GM23248 (cell line): ENCODE data around the gene KAT5. TPM values are rescaled to one million over a fixed set of nuclear protein-coding genes. Genes with fewer than 3 reads are reported as not detected.
A peak's percentile ranks its signal among the peaks of the same experiment; 100 is the strongest.

ENCODE experiments used
- DNase-seq: peaks from one replicate; pipeline ENCODE4 v3.0.0-alpha.2; 2015
- H2AFZ ChIP-seq: fragments of 200-600 bp; sonication (generic); 2 replicates; pipeline ENCODE4 v1.6.1; 2016; ENCODE audit warnings: antibody characterized with exemption
- H3F3A ChIP-seq: fragments of 200-600 bp; sonication (generic); 2 replicates; pipeline ENCODE4 v1.6.1; 2016; ENCODE audit warnings: mild to moderate bottlenecking, antibody characterized with exemption, mixed run types; ENCODE audit not compliant: insufficient read depth
- H3K27ac ChIP-seq: fragments of 200-600 bp; sonication (generic); 2 replicates; pipeline ENCODE4 v1.5.1; 2016; ENCODE audit warnings: mild to moderate bottlenecking
- H3K27me3 ChIP-seq: fragments of 200-600 bp; sonication (generic); replicated peaks from 2 replicates; pipeline ENCODE4 v1.6.1; 2016; ENCODE audit warnings: mild to moderate bottlenecking; ENCODE audit not compliant: insufficient read depth
- H3K36me3 ChIP-seq: fragments of 200-600 bp; sonication (generic); 2 replicates; pipeline ENCODE4 v1.6.1; 2016; ENCODE audit warnings: low read depth, mild to moderate bottlenecking
- H3K4me1 ChIP-seq: fragments of 200-600 bp; sonication (generic); 2 replicates; pipeline ENCODE4 v1.6.1; 2016; ENCODE audit warnings: mild to moderate bottlenecking; ENCODE audit not compliant: insufficient read depth
- H3K4me2 ChIP-seq: fragments of 200-600 bp; sonication (generic); one replicate; pipeline ENCODE4 v1.6.1; 2016; ENCODE audit warnings: mild to moderate bottlenecking; ENCODE audit not compliant: unreplicated experiment
- H3K4me3 ChIP-seq: fragments of 200-600 bp; sonication (generic); 2 replicates; pipeline ENCODE4 v1.5.1; 2016; ENCODE audit warnings: mild to moderate bottlenecking
- H3K79me2 ChIP-seq: fragments of 200-600 bp; sonication (generic); 2 replicates; pipeline ENCODE4 v1.6.1; 2016; ENCODE audit warnings: mild to moderate bottlenecking; ENCODE audit not compliant: insufficient read depth
- H3K9ac ChIP-seq: fragments of 200-600 bp; sonication (generic); 2 replicates; pipeline ENCODE4 v1.6.1; 2016; ENCODE audit warnings: mild to moderate bottlenecking
- H3K9me2 ChIP-seq: fragments of 200-600 bp; sonication (generic); 2 replicates; pipeline ENCODE4 v1.6.1; 2016; ENCODE audit warnings: mixed run types, mild to moderate bottlenecking, moderate library complexity; ENCODE audit not compliant: insufficient read depth
- H3K9me3 ChIP-seq: fragments of 200-600 bp; sonication (generic); one replicate; pipeline ENCODE4 v1.6.1; 2017; ENCODE audit warnings: low read depth
- H4K20me1 ChIP-seq: fragments of 200-600 bp; sonication (generic); 2 replicates; pipeline ENCODE4 v1.6.0; 2016; ENCODE audit not compliant: insufficient read depth
- EZH2 ChIP-seq: fragments of 200-600 bp; sonication (generic); IDR thresholded peaks from 2 replicates; pipeline ENCODE4 v1.6.1; 2018; ENCODE audit warnings: antibody characterized with exemption, mild to moderate bottlenecking; ENCODE audit not compliant: insufficient read depth, poor library complexity, severe bottlenecking
- EZH2phosphoT487 ChIP-seq: fragments of 200-600 bp; sonication (generic); IDR thresholded peaks from 2 replicates; pipeline ENCODE4 v1.6.1; 2018; ENCODE audit warnings: antibody characterized with exemption, moderate library complexity, mild to moderate bottlenecking, low read depth; ENCODE audit not compliant: insufficient read depth
- WGBS, 2 experiments: methylation state at CpG; one replicate each; pipeline ENCODE4 v1.1.6; 2015 to 2017; ENCODE audit warnings: low lambda C conversion rate in 2 of 2, low coverage in 1 of 2; ENCODE audit errors: missing lambda C conversion rate in 2 of 2; 5-methylcytosine and 5-hydroxymethylcytosine counted together
- in situ Hi-C: fragments of 300-500 bp; cut with MboI; formaldehyde crosslinking; loops from 2 replicates; pipeline ENCODE4 v1.15.0; 2020
- polyA plus RNA-seq: library from polyadenylated mRNA; unstranded; fragments of >200 nt; fragmentation: Nextera tagmentation; extraction: Ambion mirVana; gene quantifications from 2 replicates; pipeline ENCODE4 v1.2.1, GENCODE V29; 2016
- total RNA-seq: library from RNA; depleted of rRNA; stranded (reverse); fragments of >200 nt; shearing (Covaris generic); gene quantifications from 2 replicates; pipeline ENCODE4 v1.2.3, GENCODE V29; 2014

The KAT5 gene
- total and polyA plus RNA-seq, 2 experiments from 2014 or later: 29.5 to 36.6 TPM

DNA sequence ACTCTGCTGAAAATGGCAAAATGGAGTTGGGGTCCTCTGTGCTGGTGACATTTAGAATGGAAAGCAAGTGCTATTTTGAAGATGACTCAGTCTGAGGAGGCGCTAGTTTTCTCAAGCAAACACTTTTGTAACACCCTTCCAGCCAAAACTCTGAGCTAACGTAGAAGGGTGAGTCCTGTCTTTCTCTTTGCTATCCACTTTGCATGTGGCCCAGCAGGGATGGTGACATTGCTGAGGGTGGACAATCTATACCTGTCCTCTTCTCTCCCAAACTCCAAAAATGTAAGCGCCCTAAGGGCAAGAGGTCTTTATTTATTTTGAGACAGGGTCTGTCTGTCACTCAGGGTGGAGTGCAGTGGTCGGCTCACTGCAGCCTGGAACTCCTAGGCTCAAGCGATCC, 3.6 kb upstream of the KAT5 start:
- no peak overlapping the region for H3K27ac ChIP-seq
- in situ Hi-C loops: no loop called here
- no peaks in the 10 kb centered on the region for H3K36me3 ChIP-seq
- H3K9me2 ChIP-seq: no peaks in the 10 kb centered on the region
- H2AFZ ChIP-seq: no peak overlapping the region
- peak; percentile 24 for DNase-seq
- TF ChIP-seq EZH2 (no peak), EZH2phosphoT487 (no peak)
- H3K4me1 ChIP-seq: peaks cover 4% of the 10 kb centered on the region; the same call in 1 of the 2 replicates
- no peaks in the 10 kb centered on the region for H3K27me3 ChIP-seq
- 62 to 63% methylated on average over 5 of the region's 5 CpGs for WGBS, 2 experiments
- H4K20me1 ChIP-seq: no peaks in the 10 kb centered on the region
- 0 out of 2 replicates have a peak, but pooled peaks cover 3% of the 10 kb centered on the region for H3F3A ChIP-seq
- H3K4me3 ChIP-seq: no peak overlapping the region
- H3K9me3 ChIP-seq: no peaks in the 10 kb centered on the region
- peaks cover 10% of the 10 kb centered on the region for H3K79me2 ChIP-seq
- no peak overlapping the region for H3K9ac ChIP-seq
- no peak overlapping the region for H3K4me2 ChIP-seq

DNA sequence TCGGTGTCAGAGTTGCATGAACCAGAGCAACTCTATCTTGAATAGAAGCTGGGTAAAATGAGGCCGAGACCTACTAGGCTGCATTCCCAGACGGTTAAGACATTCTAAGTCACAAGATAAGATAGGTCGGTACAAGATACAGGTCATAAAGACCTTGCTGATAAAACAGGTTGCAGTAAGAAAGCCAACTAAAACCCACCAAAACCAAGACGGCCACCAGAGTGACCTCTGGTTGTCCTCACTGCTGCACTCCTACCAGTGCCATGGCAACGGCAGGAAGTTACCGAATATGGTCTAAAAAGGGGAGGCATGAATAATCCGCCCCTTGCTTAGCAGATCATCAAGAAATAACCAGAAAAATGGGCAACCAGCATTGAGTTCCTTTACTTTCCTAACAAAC, 2.4 kb upstream of the KAT5 start:
- peaks cover 2% of the 10 kb centered on the region for H3K36me3 ChIP-seq
- no peaks in the 10 kb centered on the region for H3K9me2 ChIP-seq
- in situ Hi-C loops: no loop called here
- TF ChIP-seq EZH2: no peak
- no peak for TF ChIP-seq EZH2phosphoT487
- no peak overlapping the region for H3K4me3 ChIP-seq
- peaks cover 4% of the 10 kb centered on the region; the same call in 1 of the 2 replicates for H3K4me1 ChIP-seq
- H3K27me3 ChIP-seq: no peaks in the 10 kb centered on the region
- H3F3A ChIP-seq: 0 out of 2 replicates have a peak, but pooled peaks cover 3% of the 10 kb centered on the region
- peaks cover 23% of the 10 kb centered on the region for H3K79me2 ChIP-seq
- H3K9me3 ChIP-seq: no peaks in the 10 kb centered on the region
- WGBS, 2 experiments: 81 to 86% methylated on average over 8 of the region's 8 CpGs
- H2AFZ ChIP-seq: no peak overlapping the region
- H3K9ac ChIP-seq: no peak overlapping the region
- H3K27ac ChIP-seq: no peak overlapping the region
- no peak for DNase-seq
- H4K20me1 ChIP-seq: no peaks in the 10 kb centered on the region
- H3K4me2 ChIP-seq: no peak overlapping the region

DNA sequence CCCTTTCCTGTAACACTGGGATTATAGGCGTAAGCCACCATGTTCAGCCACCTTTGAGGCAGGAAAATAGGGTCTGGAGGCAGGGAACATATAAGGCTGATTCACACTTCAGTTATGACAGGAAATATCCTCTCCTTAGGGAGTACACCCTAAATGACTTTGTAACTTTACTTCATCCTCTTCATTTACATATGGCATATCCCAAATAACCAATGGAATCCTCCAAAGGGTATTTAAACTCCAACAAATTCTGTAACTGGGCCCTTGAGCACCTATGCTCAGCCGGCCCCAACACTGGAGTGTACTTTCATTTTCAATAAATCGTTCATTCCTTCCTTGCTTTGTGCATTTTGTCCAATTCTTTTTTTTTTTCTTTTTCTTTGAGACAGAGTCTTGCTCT, 1.6 kb upstream of the KAT5 start:
- Histone ChIP-seq H3K9me2 (no peaks in the 10 kb centered on the region), H3K4me2 (peak overlapping the region; percentile 82), H3F3A (0 out of 2 replicates have a peak, but pooled peaks cover 3% of the 10 kb centered on the region), H3K9me3 (no peaks in the 10 kb centered on the region), H3K27me3 (no peaks in the 10 kb centered on the region), H3K79me2 (peaks cover 30% of the 10 kb centered on the region), H3K4me1 (peaks cover 4% of the 10 kb centered on the region; the same call in 1 of the 2 replicates), H3K27ac (no peak overlapping the region), H3K36me3 (peaks cover 5% of the 10 kb centered on the region), H3K4me3 (no peak overlapping the region), H3K9ac (no peak overlapping the region), H4K20me1 (no peaks in the 10 kb centered on the region), H2AFZ (peak overlapping the region; percentile 85)
- 79 to 81% methylated on average over 3 of the region's 3 CpGs for WGBS, 2 experiments
- DNase-seq: peak; percentile 15
- in situ Hi-C loops: no loop called here
- TF ChIP-seq EZH2phosphoT487: no peak
- TF ChIP-seq EZH2: no peak

DNA sequence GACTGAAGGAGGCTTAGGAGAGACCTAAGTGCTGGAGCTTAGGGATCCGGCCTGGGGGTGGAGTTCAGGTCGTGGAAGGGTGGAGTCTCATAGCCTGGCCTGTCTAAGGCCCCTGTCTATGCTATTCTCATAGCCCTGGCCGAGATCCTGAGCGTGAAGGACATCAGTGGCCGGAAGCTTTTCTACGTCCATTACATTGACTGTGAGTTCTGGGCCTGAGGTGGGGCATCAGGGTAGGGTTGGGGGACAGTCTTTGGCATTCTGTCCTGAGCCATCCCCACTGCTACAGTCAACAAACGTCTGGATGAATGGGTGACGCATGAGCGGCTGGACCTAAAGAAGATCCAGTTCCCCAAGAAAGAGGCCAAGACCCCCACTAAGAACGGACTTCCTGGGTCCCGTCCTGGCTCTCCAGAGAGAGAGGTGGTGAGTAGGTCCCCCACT, 603 bp downstream of the KAT5 start:
- WGBS, 2 experiments: 24 to 26% methylated on average over 11 of the region's 11 CpGs
- peaks cover 15% of the 10 kb centered on the region for H3K36me3 ChIP-seq

More for the DNA sequence above, 603 bp downstream of the KAT5 start:
- in situ Hi-C loops: no loop called here
- no peak for TF ChIP-seq EZH2
- no peak for TF ChIP-seq EZH2phosphoT487
- Histone ChIP-seq H3K9me3 (no peaks in the 10 kb centered on the region), H3K9ac (peak overlapping the region; percentile 94), H3K79me2 (peaks cover 53% of the 10 kb centered on the region), H3K27ac (peak overlapping the region; percentile 97), H4K20me1 (no peaks in the 10 kb centered on the region), H2AFZ (peak overlapping the region; percentile 85), H3F3A (0 out of 2 replicates have a peak, but pooled peaks cover 3% of the 10 kb centered on the region), H3K4me3 (peak overlapping the region; percentile 79), H3K9me2 (no peaks in the 10 kb centered on the region), H3K4me2 (peak overlapping the region; percentile 82), H3K27me3 (no peaks in the 10 kb centered on the region), H3K4me1 (peaks cover 4% of the 10 kb centered on the region; the same call in 1 of the 2 replicates)
- DNase-seq: no peak
